DMS79 treated with DMSO at 0.1 percent for 48 hours (cell line): ENCODE measurements around the gene KLHL29.
A peak's percentile ranks its signal among the peaks of the same experiment; 100 is the strongest.

Experiments
- DNase-seq: peaks from one replicate; lab custom pipeline; 2025; lab: John Stamatoyannopoulos, UW

Gene KLHL29

GRCh38 chr2:23531280-23531679, 146.3 kb downstream of the KLHL29 start:
- DNase-seq, result no peak

- DNase-seq, result no peak
Measured at GRCh38 chr2:23531881-23532280, 146.9 kb downstream of the KLHL29 start.

- peak; percentile 67 for DNase-seq
Measured at GRCh38 chr2:23532391-23533337, 147.7 kb downstream of the KLHL29 start.

- peak; percentile 44 for DNase-seq
Measured at GRCh38 chr2:23533338-23533695, 148.3 kb downstream of the KLHL29 start.

GRCh38 chr2:23534771-23535170, 149.8 kb downstream of the KLHL29 start:
- DNase-seq, result peak; percentile 89

- peak; percentile 87 for DNase-seq
Measured at GRCh38 chr2:23536326-23536725, 151.3 kb downstream of the KLHL29 start.

- DNase-seq, result peak; percentile 53
Measured at GRCh38 chr2:23537991-23538390, 153.0 kb downstream of the KLHL29 start.

- no peak for DNase-seq
Measured at GRCh38 chr2:23538566-23538965, 153.6 kb downstream of the KLHL29 start.

- DNase-seq, result no peak
Measured at GRCh38 chr2:23540804-23541360, 155.9 kb downstream of the KLHL29 start.

- DNase-seq, result peak; percentile 33
Measured at GRCh38 chr2:23541503-23542229, 156.7 kb downstream of the KLHL29 start.

GRCh38 chr2:23542230-23542789, 157.3 kb downstream of the KLHL29 start:
- no peak for DNase-seq

GRCh38 chr2:23543302-23543701, 158.3 kb downstream of the KLHL29 start:
- no peak for DNase-seq

GRCh38 chr2:23543728-23544127, 158.7 kb downstream of the KLHL29 start:
- no peak for DNase-seq

- DNase-seq, result no peak
Measured at GRCh38 chr2:23544589-23545295, 159.8 kb downstream of the KLHL29 start.

- no peak for DNase-seq
Measured at GRCh38 chr2:23545396-23545795, 160.4 kb downstream of the KLHL29 start.

- DNase-seq, result no peak
Measured at GRCh38 chr2:23545811-23546210, 160.8 kb downstream of the KLHL29 start.

GRCh38 chr2:23546913-23547312, 161.9 kb downstream of the KLHL29 start:
- DNase-seq, result no peak

GRCh38 chr2:23547725-23548124, 162.7 kb downstream of the KLHL29 start:
- no peak for DNase-seq

GRCh38 chr2:23548143-23548769, 163.3 kb downstream of the KLHL29 start:
- no peak for DNase-seq

GRCh38 chr2:23549051-23549450, 164.1 kb downstream of the KLHL29 start:
- no peak for DNase-seq

- DNase-seq, result no peak
Measured at GRCh38 chr2:23549821-23550530, 165.0 kb downstream of the KLHL29 start.
